ENCODE results near the gene GINS2. TPM values are rescaled to one million over a fixed set of nuclear protein-coding genes. Genes with fewer than 3 reads are reported as not detected.

The GINS2 gene
- total and polyA plus RNA-seq, 2 donors (not counting 1 experiment from before 2014, with no cell fraction given): 1.8 to 5.5 TPM

DNA sequence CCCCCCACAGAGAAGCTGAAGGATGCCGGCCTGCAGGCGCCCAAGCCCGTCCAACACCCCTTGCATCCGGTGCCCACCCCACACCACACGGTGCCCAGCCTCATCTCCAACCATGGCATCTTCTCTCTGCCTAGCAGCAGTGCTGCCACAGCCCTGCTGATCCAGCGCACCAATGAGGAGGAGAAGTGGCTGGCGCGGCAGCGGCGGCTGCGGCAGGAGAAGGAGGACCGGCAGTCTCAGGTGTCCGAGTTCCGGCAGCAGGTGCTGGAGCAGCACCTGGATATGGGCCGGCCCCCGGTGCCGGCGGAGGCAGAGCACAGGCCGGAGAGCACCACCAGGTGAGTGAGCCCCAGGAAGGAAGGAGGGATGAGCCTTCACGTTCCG lies 31.5 kb downstream of the GINS2 start:
- no peak overlapping the region for H3K9ac ChIP-seq (ENCODE audit: insufficient read depth, low read length)
- no peak overlapping the region for H2AFZ ChIP-seq (ENCODE audit: low read length)
- H3K79me2 ChIP-seq (ENCODE audit: control insufficient read depth, insufficient read depth, low read length): no peaks in the 10 kb centered on the region
- no peak overlapping the region for H3K4me3 ChIP-seq (replicated peaks in 1 of 4; ENCODE audit: control extremely low read depth in 1 of 4, insufficient read depth in 1 of 4, low read depth in 3 of 4, low read length in 4 of 4)
- no peaks in the 10 kb centered on the region for H3K9me3 ChIP-seq (ENCODE audit: control insufficient read depth, insufficient read depth, low read depth, low read length)
- TF ChIP-seq EZH2 (IDR thresholded peaks at IDR 0.05; ENCODE audit: low read length, missing control alignments): no peak
- TF ChIP-seq, protein P1, sequence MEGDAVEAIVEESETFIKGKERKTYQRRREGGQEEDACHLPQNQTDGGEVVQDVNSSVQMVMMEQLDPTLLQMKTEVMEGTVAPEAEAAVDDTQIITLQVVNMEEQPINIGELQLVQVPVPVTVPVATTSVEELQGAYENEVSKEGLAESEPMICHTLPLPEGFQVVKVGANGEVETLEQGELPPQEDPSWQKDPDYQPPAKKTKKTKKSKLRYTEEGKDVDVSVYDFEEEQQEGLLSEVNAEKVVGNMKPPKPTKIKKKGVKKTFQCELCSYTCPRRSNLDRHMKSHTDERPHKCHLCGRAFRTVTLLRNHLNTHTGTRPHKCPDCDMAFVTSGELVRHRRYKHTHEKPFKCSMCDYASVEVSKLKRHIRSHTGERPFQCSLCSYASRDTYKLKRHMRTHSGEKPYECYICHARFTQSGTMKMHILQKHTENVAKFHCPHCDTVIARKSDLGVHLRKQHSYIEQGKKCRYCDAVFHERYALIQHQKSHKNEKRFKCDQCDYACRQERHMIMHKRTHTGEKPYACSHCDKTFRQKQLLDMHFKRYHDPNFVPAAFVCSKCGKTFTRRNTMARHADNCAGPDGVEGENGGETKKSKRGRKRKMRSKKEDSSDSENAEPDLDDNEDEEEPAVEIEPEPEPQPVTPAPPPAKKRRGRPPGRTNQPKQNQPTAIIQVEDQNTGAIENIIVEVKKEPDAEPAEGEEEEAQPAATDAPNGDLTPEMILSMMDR (conservative IDR thresholded peaks at IDR 0.05 in 1 of 2, IDR thresholded peaks at IDR 0.05 in 1 of 2; ENCODE audit: low read depth in 1 of 2, low read length in 2 of 2): no peak
- no peak for DNase-seq (ENCODE audit: low read depth in 2 of 2)
- H3K36me3 ChIP-seq (ENCODE audit: control insufficient read depth, insufficient read depth, low read length): peaks cover 32% of the 10 kb centered on the region
- H3K4me1 ChIP-seq (ENCODE audit: control insufficient read depth, extremely low read depth, insufficient read depth, low read length): peaks cover 10% of the 10 kb centered on the region
- no peak overlapping the region for H3K27ac ChIP-seq (ENCODE audit: insufficient read depth, low read length)
- no peak overlapping the region for H3K4me2 ChIP-seq (ENCODE audit: extremely low read depth, insufficient read depth, low read length)
- H4K20me1 ChIP-seq (ENCODE audit: control insufficient read depth, extremely low read depth, insufficient read depth, low read length): no peaks in the 10 kb centered on the region
- H3K27me3 ChIP-seq (ENCODE audit: control insufficient read depth, insufficient read depth, low read length): no peaks in the 10 kb centered on the region

DNA sequence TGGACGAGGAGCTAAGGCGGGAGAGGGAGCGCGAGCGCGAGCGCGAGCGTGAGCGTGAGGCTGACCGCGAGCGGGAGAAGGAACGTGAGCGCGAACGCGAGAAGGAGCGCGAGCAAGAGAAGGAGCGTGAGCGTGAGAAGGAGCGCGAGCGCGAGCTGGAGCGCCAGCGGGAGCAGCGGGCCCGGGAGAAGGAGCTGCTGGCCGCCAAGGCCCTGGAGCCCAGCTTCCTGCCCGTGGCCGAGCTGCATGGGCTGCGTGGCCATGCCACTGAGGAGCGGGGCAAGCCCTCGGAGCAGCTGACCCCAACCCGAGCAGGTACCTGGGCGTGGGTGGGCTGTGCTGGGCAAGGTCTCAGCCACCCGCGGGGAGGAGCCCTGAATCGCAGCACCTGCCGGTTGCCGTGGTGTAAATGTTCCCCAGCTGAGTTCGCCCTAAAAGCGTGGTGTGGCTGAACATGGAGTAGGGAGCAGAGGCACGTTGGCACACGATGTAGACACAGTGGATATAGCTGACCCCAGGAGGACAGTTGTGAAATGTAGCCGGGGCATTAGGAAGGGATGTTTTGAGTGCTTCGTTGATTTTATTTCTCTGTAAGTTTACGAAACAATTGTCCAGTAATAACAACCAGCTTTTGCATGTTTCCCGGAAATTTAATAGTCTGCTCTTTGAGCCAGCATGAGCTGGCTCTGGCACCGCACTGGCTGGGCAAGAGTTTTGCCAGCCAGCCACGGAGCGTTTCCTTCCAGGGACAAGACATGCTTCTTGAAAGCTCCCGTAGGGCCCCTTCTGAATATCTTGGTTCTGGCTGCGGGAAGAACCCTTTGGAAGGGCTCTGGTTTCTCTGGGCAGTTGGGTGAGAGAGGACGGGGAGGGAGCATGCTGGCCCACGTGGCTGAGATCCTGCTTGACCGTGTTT lies 32.1 kb downstream of the GINS2 start:
- no peak overlapping the region for H3K4me3 ChIP-seq (replicated peaks in 1 of 4; ENCODE audit: control extremely low read depth in 1 of 4, insufficient read depth in 1 of 4, low read depth in 3 of 4, low read length in 4 of 4)
- H3K4me2 ChIP-seq (ENCODE audit: extremely low read depth, insufficient read depth, low read length): no peak overlapping the region
- no peaks in the 10 kb centered on the region for H3K27me3 ChIP-seq (ENCODE audit: control insufficient read depth, insufficient read depth, low read length)
- no peak overlapping the region for H3K27ac ChIP-seq (ENCODE audit: insufficient read depth, low read length)
- peaks cover 32% of the 10 kb centered on the region for H3K36me3 ChIP-seq (ENCODE audit: control insufficient read depth, insufficient read depth, low read length)
- no peaks in the 10 kb centered on the region for H3K9me3 ChIP-seq (ENCODE audit: control insufficient read depth, insufficient read depth, low read depth, low read length)
- TF ChIP-seq, protein P1 (conservative IDR thresholded peaks at IDR 0.05 in 1 of 2, IDR thresholded peaks at IDR 0.05 in 1 of 2; ENCODE audit: low read depth in 1 of 2, low read length in 2 of 2): no peak
- no peak for TF ChIP-seq EZH2 (IDR thresholded peaks at IDR 0.05; ENCODE audit: low read length, missing control alignments)
- H4K20me1 ChIP-seq (ENCODE audit: control insufficient read depth, extremely low read depth, insufficient read depth, low read length): no peaks in the 10 kb centered on the region
- H2AFZ ChIP-seq (ENCODE audit: low read length): no peak overlapping the region
- no peak overlapping the region for H3K9ac ChIP-seq (ENCODE audit: insufficient read depth, low read length)
- no peaks in the 10 kb centered on the region for H3K79me2 ChIP-seq (ENCODE audit: control insufficient read depth, insufficient read depth, low read length)
- H3K4me1 ChIP-seq (ENCODE audit: control insufficient read depth, extremely low read depth, insufficient read depth, low read length): peaks cover 10% of the 10 kb centered on the region
- no peak for DNase-seq (ENCODE audit: low read depth in 2 of 2)

DNA sequence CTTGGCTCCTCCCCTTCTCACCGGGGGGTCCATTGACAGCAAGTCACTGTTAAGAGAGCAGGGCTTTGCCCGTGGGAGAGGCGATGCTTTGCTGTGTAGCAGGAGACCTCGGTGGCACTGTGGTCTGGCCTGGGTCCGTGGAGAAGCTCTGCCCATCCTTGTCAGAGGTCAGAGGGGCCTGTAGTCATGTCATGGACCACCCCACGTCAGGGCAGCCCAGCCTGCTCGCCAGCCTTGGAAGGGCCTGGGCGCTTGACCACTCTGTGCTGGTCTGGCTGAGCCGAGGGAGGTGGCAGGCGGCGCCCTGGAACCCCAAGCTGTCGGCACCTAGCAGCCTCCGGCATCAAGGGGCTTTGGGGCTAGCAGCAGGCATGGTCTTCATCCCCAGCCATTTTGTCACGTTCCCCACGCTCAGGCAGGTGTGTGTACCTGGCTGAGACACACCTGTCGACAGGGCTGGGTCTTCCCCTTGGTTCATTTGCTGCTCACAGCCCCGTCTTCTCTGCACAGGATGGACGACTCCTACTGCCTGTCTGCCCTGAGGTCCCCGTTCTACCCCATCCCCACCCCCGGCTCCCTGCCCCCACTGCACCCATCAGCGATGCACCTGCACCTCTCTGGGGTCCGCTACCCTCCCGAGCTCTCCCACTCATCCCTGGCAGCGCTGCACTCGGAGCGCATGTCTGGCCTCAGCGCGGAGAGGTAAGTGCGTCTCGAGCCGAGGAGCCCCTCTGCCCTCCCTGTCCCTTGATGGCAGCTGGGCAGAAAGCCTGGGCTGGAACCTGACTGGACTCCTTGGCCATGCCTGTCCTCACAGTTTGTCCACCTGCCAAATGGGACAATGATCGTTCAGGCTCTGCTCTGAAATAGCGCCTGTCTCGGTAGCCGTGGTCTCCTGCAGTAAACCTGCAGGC lies 33.3 kb downstream of the GINS2 start:
- Histone ChIP-seq H4K20me1 (ENCODE audit: control insufficient read depth, extremely low read depth, insufficient read depth, low read length) (no peaks in the 10 kb centered on the region), H3K27ac (ENCODE audit: insufficient read depth, low read length) (no peak overlapping the region), H3K9me3 (ENCODE audit: control insufficient read depth, insufficient read depth, low read depth, low read length) (no peaks in the 10 kb centered on the region), H3K27me3 (ENCODE audit: control insufficient read depth, insufficient read depth, low read length) (no peaks in the 10 kb centered on the region), H3K4me3 (replicated peaks in 1 of 4; ENCODE audit: control extremely low read depth in 1 of 4, insufficient read depth in 1 of 4, low read depth in 3 of 4, low read length in 4 of 4) (no peak overlapping the region), H2AFZ (ENCODE audit: low read length) (no peak overlapping the region), H3K9ac (ENCODE audit: insufficient read depth, low read length) (no peak overlapping the region), H3K4me2 (ENCODE audit: extremely low read depth, insufficient read depth, low read length) (no peak overlapping the region), H3K4me1 (ENCODE audit: control insufficient read depth, extremely low read depth, insufficient read depth, low read length) (peaks cover 10% of the 10 kb centered on the region), H3K36me3 (ENCODE audit: control insufficient read depth, insufficient read depth, low read length) (peaks cover 28% of the 10 kb centered on the region), H3K79me2 (ENCODE audit: control insufficient read depth, insufficient read depth, low read length) (no peaks in the 10 kb centered on the region)
- TF ChIP-seq EZH2 (IDR thresholded peaks at IDR 0.05; ENCODE audit: low read length, missing control alignments): no peak
- TF ChIP-seq, protein P1 (conservative IDR thresholded peaks at IDR 0.05 in 1 of 2, IDR thresholded peaks at IDR 0.05 in 1 of 2; ENCODE audit: low read depth in 1 of 2, low read length in 2 of 2): no peak
- no peak for DNase-seq (ENCODE audit: low read depth in 2 of 2)

Measured in fibroblast of lung (primary cell).